Heart left ventricle (tissue), 16 donors: ENCODE data around the gene FCHSD2. TPM values are rescaled to one million over a fixed set of nuclear protein-coding genes. Genes with fewer than 3 reads are reported as not detected.
"Not testable (repeated sequence)": the region's sequence is repeated elsewhere in the genome, so short reads cannot be mapped to it uniquely, and the experiment has no call there.

Experiments used
- ATAC-seq, 4 donors: fragments of 200-7000 bp; cut with Tn5 transposase; one replicate each; pipeline ENCODE4 v1.9.1; 2020 to 2022; ENCODE audit warnings: moderate library complexity in 4 of 4, mild to moderate bottlenecking in 3 of 4, moderate number of reproducible peaks in 1 of 4
- DNase-seq, 5 donors: peaks; one replicate each; pipeline ENCODE4 v3.0.0-alpha.2; 2020
- H3K27ac ChIP-seq, 12 donors: fragments of 200-600 bp; sonication (generic) in 4 of 12; one replicate each; pipeline versions ENCODE4 v1.5.0 to v1.8.0; 2016 to 2022; ENCODE audit warnings: mild to moderate bottlenecking in 2 of 12
- H3K27me3 ChIP-seq, 9 donors: fragments of 200-600 bp; sonication (generic) in 2 of 9; one replicate each; pipeline versions ENCODE4 v1.5.1 to v1.8.0; 2016 to 2022; ENCODE audit warnings: mild to moderate bottlenecking in 3 of 9
- H3K36me3 ChIP-seq, 9 donors: fragments of 200-600 bp; sonication (generic) in 2 of 9; one replicate each; pipeline versions ENCODE4 v1.5.0 to v1.8.0; 2018 to 2022; ENCODE audit warnings: mild to moderate bottlenecking in 2 of 9
- H3K4me1 ChIP-seq, 12 donors: fragments of 200-600 bp; sonication (generic) in 4 of 12; one replicate each; pipeline versions ENCODE4 v1.5.0 to v1.8.0; 2016 to 2022; ENCODE audit warnings: mild to moderate bottlenecking in 3 of 12
- H3K4me3 ChIP-seq, 12 donors: fragments of 200-600 bp; sonication (generic) in 4 of 12; one replicate each; pipeline versions ENCODE4 v1.5.0 to v1.8.0; 2017 to 2022; ENCODE audit warnings: mild to moderate bottlenecking in 9 of 12, moderate library complexity in 4 of 12
- H3K9me3 ChIP-seq, 12 donors: fragments of 200-600 bp; sonication (generic) in 4 of 12; one replicate each; pipeline versions ENCODE4 v1.5.0 to v1.8.0; 2016 to 2022; ENCODE audit warnings: mild to moderate bottlenecking in 1 of 12
- CTCF ChIP-seq, 12 donors: fragments of 200-600 bp; sonication (generic) in 4 of 12; IDR thresholded peaks; one replicate each; pipeline versions ENCODE4 v1.5.0 to v1.8.0; 2018 to 2022; ENCODE audit warnings: antibody characterized with exemption in 12 of 12, mild to moderate bottlenecking in 5 of 12
- POLR2A ChIP-seq, 2 donors: fragments of 450-650 bp; IDR thresholded peaks; one replicate each; pipeline ENCODE4 v1.6.1; 2017; ENCODE audit warnings: antibody characterized with exemption in 2 of 2, mild to moderate bottlenecking in 2 of 2, moderate library complexity in 2 of 2
- WGBS, 4 donors: extraction: QIAGEN DNeasy Blood & Tissue Kit in 2 of 4; methylation state at CpG; one replicate each; pipeline versions ENCODE4 v1.1.5 to v1.1.7; 2013 to 2018; 5-methylcytosine and 5-hydroxymethylcytosine counted together
- intact Hi-C, 10 donors: fragments of 100-400 bp; cut with DNase I; formaldehyde crosslinking; loops; one replicate each; pipeline versions ENCODE4 v1.11.1 to v1.14.2; 2022
- polyA plus RNA-seq, 2 donors: library from polyadenylated mRNA; stranded (reverse); fragments of 200-250 nt; gene quantifications; one replicate each; pipeline ENCODE4 v1.2.3, GENCODE V29; 2013
- total RNA-seq, 9 donors: library from RNA; depleted of rRNA in 2 of 9; stranded (reverse); fragments of >200 nt in 2 of 9; fragmentation: NEBNext Ultra II Directional in 3 of 9; extraction: Animal tissue kit (Norgen Biotek cat#: 25700) in 3 of 9; gene quantifications; one replicate each; pipeline versions ENCODE4 v1.1.0 to v1.2.4, GENCODE V29; 2016 to 2023
- donor health status: ischemic (EF 13 %, LVEDD 7.1; RV severe dilation, severe dysfunction).
- donor health status: healthy with polysubstance abuse.
- donor health status: DM: no; HTN: yes; CAD: no.
- donor health status: DM: no; HTN: no; CAD: no.
- donor health status: ischemic (EF 25% LVEDD 6.9; RV normal size, moderate dysfunction).
- donor health status: ischemic (EF 25% LVEDD 5.7; RV mildly dilated, moderate dysfunction).
- donor health status: healthy.
- donor health status: DM: yes; HTN: yes; CAD: no.
- donor health status: ischemic (EF 35%, LVEDD 5.7; RV mildly dilated, moderate dysfunction).
- donor health status: nonischemic (EF 11% LVEDD 7.7; RV severe dilation, severe dysfunction).
- donor health status: DM: yes; HTN: yes; CAD: no.
- donor health status: PGD.
- donor health status: ischemic (EF 29% LVEDD 5.4; RV normal size, mild dysfunction).
- donor health status: nonischemic (EF 23%, LVEDD 6.1; RV moderate dilation, normal function).

Gene FCHSD2
- total and polyA plus RNA-seq, 11 donors, result 9.9 to 61.1 (median 39.0) TPM

GRCh38 chr11:72829178-72829577 lies 312.9 kb downstream of the FCHSD2 start:
- Histone ChIP-seq H3K27me3 (no peaks in the 10 kb centered on the region), H3K9me3 (no peaks in the 10 kb centered on the region), H3K27ac (peak overlapping the region in 1 of 12 donors; percentile 89), H3K36me3 (peaks cover 0 to 71% (median 7%) of the 10 kb centered on the region in 9 donors), H3K4me1 (peaks cover 26 to 60% (median 36%) of the 10 kb centered on the region in 12 donors), H3K4me3 (no peak overlapping the region)
- ATAC-seq (no peak), DNase-seq (no peak)
- intact Hi-C loops, result loop anchor here in 1 of 10 donors (5.0 kb wide), 1 partner anchor 413 kb away; no protein-coding TSS in a partner anchor
- 92 to 93% (median 93%) methylated on average over 13 of the region's 13 CpGs for WGBS, 4 donors
- TF ChIP-seq CTCF (IDR thresholded peaks at IDR 0.05) (no peak), POLR2A (IDR thresholded peaks at IDR 0.05) (no peak)

- TF ChIP-seq POLR2A (IDR thresholded peaks at IDR 0.05) (no peak), CTCF (IDR thresholded peaks at IDR 0.05) (no peak)
- Histone ChIP-seq H3K36me3 (peaks cover 0 to 76% (median 7%) of the 10 kb centered on the region in 9 donors), H3K27ac (peak overlapping the region in 6 of 12 donors; percentile 28 to 89 (median 52)), H3K4me3 (no peak overlapping the region), H3K4me1 (peaks cover 22 to 55% (median 31%) of the 10 kb centered on the region in 12 donors), H3K9me3 (no peaks in the 10 kb centered on the region), H3K27me3 (no peaks in the 10 kb centered on the region)
- DNase-seq (no peak), ATAC-seq (no peak)
- WGBS, 4 donors, result 87 to 92% (median 90%) methylated on average over 6 to 7 of the region's 7 CpGs
- intact Hi-C loops, result loop anchor here in 1 of 10 donors (5.0 kb wide), 1 partner anchor 414 kb away; no protein-coding TSS in a partner anchor
Measured at GRCh38 chr11:72828692-72829101, 313.4 kb downstream of the FCHSD2 start.

GRCh38 chr11:72828081-72828567 lies 314.0 kb downstream of the FCHSD2 start:
- intact Hi-C loops, result loop anchor here in 1 of 10 donors (5.0 kb wide), 1 partner anchor 414 kb away; no protein-coding TSS in a partner anchor
- Histone ChIP-seq H3K4me3 (no peak overlapping the region), H3K9me3 (no peaks in the 10 kb centered on the region), H3K27ac (peak overlapping the region in 11 of 12 donors; percentile 25 to 89 (median 55)), H3K4me1 (peaks cover 17 to 50% (median 25%) of the 10 kb centered on the region in 12 donors), H3K36me3 (peaks cover 0 to 80% (median 7%) of the 10 kb centered on the region in 9 donors), H3K27me3 (no peaks in the 10 kb centered on the region)
- WGBS, 4 donors, result 49 to 81% (median 72%) methylated on average over 5 to 11 of the region's 11 CpGs
- no peak for TF ChIP-seq POLR2A (IDR thresholded peaks at IDR 0.05)
- TF ChIP-seq CTCF (IDR thresholded peaks at IDR 0.05), result no peak
- no peak for ATAC-seq
- peak in 2 of 5 donors; percentile 19 to 69 for DNase-seq

GRCh38 chr11:72827656-72828055 lies 314.5 kb downstream of the FCHSD2 start:
- H3K27me3 ChIP-seq, H3K4me3 ChIP-seq, ATAC-seq, H3K9me3 ChIP-seq: not testable (repeated sequence)
- intact Hi-C loops, result loop anchor here in 1 of 10 donors (5.0 kb wide), 1 partner anchor 415 kb away; no protein-coding TSS in a partner anchor
- H3K4me1 ChIP-seq, result peaks cover 12 to 45% (median 21%) of the 10 kb centered on the region in 12 donors
- peak in 1 of 5 donors; percentile 44 for DNase-seq
- H3K27ac ChIP-seq, result peak overlapping the region in 11 of 12 donors; percentile 25 to 89 (median 50)
- H3K36me3 ChIP-seq, result peaks cover 0 to 80% (median 7%) of the 10 kb centered on the region in 9 donors
- WGBS, 4 donors, result 73 to 80% (median 76%) methylated on average over 11 of the region's 11 CpGs
